Thoracic aorta endothelial cell (primary cell): ENCODE results near the gene TPST1. TPM values are rescaled to one million over a fixed set of nuclear protein-coding genes. Genes with fewer than 3 reads are reported as not detected.

ENCODE experiments used
- small RNA-seq: library from RNA; depleted of rRNA; stranded (forward); fragments of <200 nt; gene quantifications from one replicate; pipeline ENCODE3, GENCODE V24; 2012
- total RNA-seq: library from RNA; depleted of rRNA; stranded (reverse); fragments of >200 nt; gene quantifications from 2 replicates; pipeline ENCODE4 v1.2.3, GENCODE V29; 2012

The TPST1 gene
- 21.8 and 30.9 TPM in 2 replicates for total RNA-seq

GRCh38 chr7:66204822-66205740 is at the start of gene TPST1:
Gene TPST1, plus strand, starts transcription at chr7:66205334. Its CDS starts 35,092 bp downstream, at chr7:66240426.

Small RNAs within 50 kb of the gene (small RNA-seq; reads per million reads assigned to genes)
- not detected for gene RNU6-313P

Other genes starting within 250 kb of the TPST1 start
- 27.4 and 27.6 TPM in 2 replicates for gene GUSB, start 223.1 kb upstream of the TPST1 start, total RNA-seq
- gene ASL, start 129.5 kb upstream of the TPST1 start, total RNA-seq = 43.9 and 50.7 TPM in 2 replicates
- gene CRCP, start 90.5 kb upstream of the TPST1 start, total RNA-seq = 32.6 and 36.6 TPM in 2 replicates